ENCODE data around the gene SNN.
A peak's percentile ranks its signal among the peaks of the same experiment; 100 is the strongest.

Gene SNN

GRCh38 chr16:11699234-11699894, 31.1 kb downstream of the SNN start:
- DNase-seq (ENCODE audit: low spot score), result no peak

- no peak for DNase-seq (ENCODE audit: low spot score)
Observed at GRCh38 chr16:11700264-11701029, 32.2 kb downstream of the SNN start.

- no peak for DNase-seq (ENCODE audit: low spot score)
Observed at GRCh38 chr16:11705311-11706025, 37.2 kb downstream of the SNN start.

GRCh38 chr16:11706180-11706742, 38.0 kb downstream of the SNN start:
- no peak for DNase-seq (ENCODE audit: low spot score)

- DNase-seq (ENCODE audit: low spot score), result no peak
Observed at GRCh38 chr16:11707679-11708197, 39.5 kb downstream of the SNN start.

- no peak for DNase-seq (ENCODE audit: low spot score)
Observed at GRCh38 chr16:11708421-11708820, 40.2 kb downstream of the SNN start.

- no peak for DNase-seq (ENCODE audit: low spot score)
Observed at GRCh38 chr16:11711662-11712061, 43.4 kb downstream of the SNN start.

- DNase-seq (ENCODE audit: low spot score), result no peak
Observed at GRCh38 chr16:11712122-11712521, 43.9 kb downstream of the SNN start.

- DNase-seq (ENCODE audit: low spot score), result peak; percentile 48
Observed at GRCh38 chr16:11715246-11715947, 47.1 kb downstream of the SNN start.

GRCh38 chr16:11716336-11716735, 48.1 kb downstream of the SNN start:
- DNase-seq (ENCODE audit: low spot score), result peak; percentile 20

- DNase-seq (ENCODE audit: low spot score), result no peak
Observed at GRCh38 chr16:11717811-11718210, 49.6 kb downstream of the SNN start.

- DNase-seq (ENCODE audit: low spot score), result no peak
Observed at GRCh38 chr16:11719171-11719570, 50.9 kb downstream of the SNN start.

GRCh38 chr16:11719762-11720161, 51.5 kb downstream of the SNN start:
- DNase-seq (ENCODE audit: low spot score), result no peak

GRCh38 chr16:11721781-11722467, 53.7 kb downstream of the SNN start:
- peak; percentile 53 for DNase-seq (ENCODE audit: low spot score)

- no peak for DNase-seq (ENCODE audit: low spot score)
Observed at GRCh38 chr16:11722468-11722808, 54.2 kb downstream of the SNN start.

- no peak for DNase-seq (ENCODE audit: low spot score)
Observed at GRCh38 chr16:11725457-11725856, 57.2 kb downstream of the SNN start.

GRCh38 chr16:11726008-11726407, 57.8 kb downstream of the SNN start:
- DNase-seq (ENCODE audit: low spot score), result peak; percentile 89

- DNase-seq (ENCODE audit: low spot score), result no peak
Observed at GRCh38 chr16:11727796-11728543, 59.7 kb downstream of the SNN start.

All from kidney tubule cell (primary cell).